LNCaP clone FGC (cell line): ENCODE data around the gene PLS1.

Experiments used
- DNase-seq: peaks from one replicate; pipeline ENCODE4 v3.0.0-alpha.2; 2011; ENCODE audit warnings: low read depth
- H3K4me3 ChIP-seq: 2 replicates; pipeline ENCODE4 v1.5.1; 2011; ENCODE audit warnings: mild to moderate bottlenecking, low read depth, low read length, control low read depth
- TF ChIP-seq, protein P1 (sequence below): IDR thresholded peaks from 2 replicates; pipeline ENCODE4 v1.5.1; 2012; ENCODE audit warnings: mild to moderate bottlenecking; ENCODE audit not compliant: control insufficient read depth, insufficient read depth; ENCODE audit errors: extremely low read depth

Gene PLS1

DNA sequence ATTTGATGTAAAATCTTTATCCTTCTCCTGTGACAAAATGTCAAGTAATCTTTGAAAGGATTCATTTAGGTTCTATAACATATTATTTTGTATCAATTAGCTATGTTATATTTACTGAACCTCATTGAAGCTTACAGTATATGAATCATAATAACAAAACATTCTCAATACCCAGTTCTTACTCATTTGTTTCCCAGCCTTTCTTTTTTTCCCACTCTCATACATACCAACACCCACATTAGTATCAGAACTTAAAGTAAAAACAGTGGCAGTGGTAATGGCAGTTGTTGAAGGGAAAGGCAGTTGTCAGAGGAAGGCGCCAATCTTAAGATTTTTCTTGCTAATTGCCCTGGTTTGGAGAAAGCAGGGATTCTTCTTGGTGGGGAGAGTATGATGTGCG lies 94.4 kb downstream of the PLS1 start:
- TF ChIP-seq, protein P1, sequence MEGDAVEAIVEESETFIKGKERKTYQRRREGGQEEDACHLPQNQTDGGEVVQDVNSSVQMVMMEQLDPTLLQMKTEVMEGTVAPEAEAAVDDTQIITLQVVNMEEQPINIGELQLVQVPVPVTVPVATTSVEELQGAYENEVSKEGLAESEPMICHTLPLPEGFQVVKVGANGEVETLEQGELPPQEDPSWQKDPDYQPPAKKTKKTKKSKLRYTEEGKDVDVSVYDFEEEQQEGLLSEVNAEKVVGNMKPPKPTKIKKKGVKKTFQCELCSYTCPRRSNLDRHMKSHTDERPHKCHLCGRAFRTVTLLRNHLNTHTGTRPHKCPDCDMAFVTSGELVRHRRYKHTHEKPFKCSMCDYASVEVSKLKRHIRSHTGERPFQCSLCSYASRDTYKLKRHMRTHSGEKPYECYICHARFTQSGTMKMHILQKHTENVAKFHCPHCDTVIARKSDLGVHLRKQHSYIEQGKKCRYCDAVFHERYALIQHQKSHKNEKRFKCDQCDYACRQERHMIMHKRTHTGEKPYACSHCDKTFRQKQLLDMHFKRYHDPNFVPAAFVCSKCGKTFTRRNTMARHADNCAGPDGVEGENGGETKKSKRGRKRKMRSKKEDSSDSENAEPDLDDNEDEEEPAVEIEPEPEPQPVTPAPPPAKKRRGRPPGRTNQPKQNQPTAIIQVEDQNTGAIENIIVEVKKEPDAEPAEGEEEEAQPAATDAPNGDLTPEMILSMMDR = no peak
- no peak for DNase-seq
- no peak overlapping the region for H3K4me3 ChIP-seq

DNA sequence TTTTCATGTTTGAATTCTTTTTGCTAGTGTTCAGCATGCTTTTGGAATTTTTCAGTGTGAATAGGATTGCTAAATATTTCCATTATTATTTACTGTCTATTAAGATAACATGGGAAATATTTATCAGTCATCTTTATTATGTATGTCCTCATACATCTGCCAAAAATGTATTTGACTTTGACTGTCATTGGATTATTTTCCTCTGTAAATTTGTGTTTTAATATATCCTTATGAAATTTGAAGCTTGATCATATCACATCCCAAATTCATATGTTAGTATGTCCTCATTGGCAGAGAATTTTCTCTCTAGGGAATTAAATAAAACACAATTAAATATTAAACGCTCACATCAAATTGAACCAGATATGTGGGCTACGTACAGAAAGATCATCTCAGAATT lies 95.3 kb downstream of the PLS1 start:
- DNase-seq = peak; percentile 91
- H3K4me3 ChIP-seq = no peak overlapping the region
- TF ChIP-seq, protein P1 = no peak

DNA sequence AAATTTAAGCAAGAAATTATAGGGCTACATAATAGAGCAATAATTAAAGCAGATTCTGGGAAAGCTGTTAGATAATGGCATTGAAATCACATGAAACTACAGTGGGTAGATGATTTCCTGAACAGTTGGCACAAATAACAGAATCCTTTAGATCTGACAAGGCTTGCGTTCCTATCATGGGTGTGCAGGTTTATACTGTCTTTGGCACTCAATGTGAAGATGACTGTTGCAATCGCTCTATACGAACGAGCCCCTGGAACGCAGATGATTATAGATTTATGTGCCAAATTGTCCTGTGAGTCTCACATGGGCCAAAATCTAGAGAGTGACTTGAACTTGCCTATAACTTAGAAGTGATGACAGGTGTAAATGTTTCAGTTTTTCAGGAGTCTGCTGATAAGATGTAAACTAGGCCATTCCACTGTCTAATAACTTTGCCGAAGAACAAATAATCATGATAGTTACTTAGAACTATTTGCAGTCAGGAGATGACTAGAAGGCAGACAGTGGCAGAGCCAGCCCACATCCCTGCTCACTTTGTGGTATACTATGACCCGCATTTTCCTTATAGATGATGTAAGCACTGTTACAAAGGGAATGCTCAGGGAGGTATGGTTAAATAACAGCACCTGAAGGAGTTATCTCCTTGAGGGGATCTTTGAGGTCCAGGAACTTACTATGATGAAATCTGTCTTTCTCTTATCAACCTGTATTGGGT lies 97.1 kb downstream of the PLS1 start:
- TF ChIP-seq, protein P1 = no peak
- no peak for DNase-seq
- no peak overlapping the region for H3K4me3 ChIP-seq

DNA sequence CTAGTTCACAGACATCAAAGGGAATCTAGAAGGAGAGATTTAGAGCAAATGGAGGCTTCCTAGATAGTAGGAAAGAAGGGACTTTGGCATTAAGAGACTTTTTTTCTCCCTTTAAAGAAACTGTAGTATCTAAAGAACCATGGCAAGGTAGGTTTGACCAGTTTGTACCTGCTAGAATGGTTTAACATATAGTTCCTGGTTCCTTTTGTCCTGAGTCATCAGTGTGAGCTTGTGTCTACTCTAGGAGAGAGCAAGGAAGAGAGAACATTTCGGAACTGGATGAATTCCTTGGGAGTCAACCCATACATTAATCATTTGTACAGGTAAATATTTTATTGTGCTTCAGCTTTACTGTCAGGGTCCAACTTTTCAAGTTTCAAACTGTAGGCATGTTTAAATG lies 98.0 kb downstream of the PLS1 start:
- no peak overlapping the region for H3K4me3 ChIP-seq
- TF ChIP-seq, protein P1 = no peak
- no peak for DNase-seq

DNA sequence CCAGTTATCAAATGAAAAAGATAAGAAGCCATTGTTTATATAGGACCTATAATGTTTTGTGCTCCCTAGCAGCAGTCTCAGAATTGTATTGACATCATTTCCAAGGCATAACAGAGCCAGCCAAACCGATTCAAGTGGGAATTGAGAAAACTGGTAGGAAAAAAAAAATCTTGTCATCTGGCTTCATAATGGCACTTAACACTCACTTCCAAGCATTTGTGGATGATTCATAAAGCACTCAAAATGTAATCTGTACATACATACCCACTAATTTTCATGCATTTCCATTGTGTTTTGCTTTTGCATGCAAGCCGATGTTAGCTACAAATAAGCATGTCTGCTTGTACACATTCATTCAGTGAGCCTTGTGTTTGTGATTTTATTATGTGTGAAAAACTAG lies 109.0 kb downstream of the PLS1 start:
- no peak overlapping the region for H3K4me3 ChIP-seq
- no peak for DNase-seq
- TF ChIP-seq, protein P1 = no peak

DNA sequence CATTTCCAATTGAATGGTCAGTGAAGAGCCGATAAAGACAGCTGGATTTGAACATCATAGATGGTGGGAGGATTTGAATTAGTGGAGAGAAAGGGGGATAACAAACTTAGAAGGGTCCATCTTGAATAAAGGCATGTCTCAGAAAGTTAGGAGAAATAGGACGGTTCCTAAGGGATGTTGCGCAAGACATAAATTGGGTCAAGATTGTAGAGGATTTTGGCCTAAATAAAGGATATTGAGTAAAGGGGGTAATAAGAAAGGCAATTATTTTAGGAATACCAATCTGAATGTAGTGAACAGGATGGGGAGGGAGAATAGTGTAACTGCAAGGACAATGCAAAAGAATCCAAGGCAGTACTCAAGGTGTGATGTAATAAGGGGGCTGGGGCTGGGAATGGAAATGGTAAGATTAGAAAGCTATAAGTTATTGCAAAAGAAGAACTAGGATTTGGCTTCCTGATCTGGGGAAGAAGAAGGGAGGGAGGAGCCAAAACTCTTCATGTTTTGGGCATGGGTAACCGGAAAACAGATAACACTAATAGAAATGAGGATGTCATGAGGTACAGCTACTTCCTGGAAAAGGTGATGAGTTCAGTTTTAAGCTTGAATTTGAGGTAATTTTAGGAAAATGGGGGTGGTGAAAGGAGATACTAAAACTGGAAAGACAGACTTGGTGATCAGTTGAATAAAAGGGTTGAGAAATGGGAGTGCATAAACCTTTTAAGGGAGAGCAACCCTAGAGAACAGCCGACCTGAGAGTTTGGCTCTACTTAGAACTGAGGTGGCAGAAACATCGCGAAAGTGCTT lies 110.3 kb downstream of the PLS1 start:
- TF ChIP-seq, protein P1 = no peak
- no peak overlapping the region for H3K4me3 ChIP-seq
- no peak for DNase-seq
